H1 (cell line): ENCODE results near the gene PFDN4. TPM values are rescaled to one million over a fixed set of nuclear protein-coding genes. Genes with fewer than 3 reads are reported as not detected.

ENCODE experiments used
- ASH2L ChIP-seq: fragments of 200-600, 300-600 bp; sonication (generic); IDR thresholded peaks from one replicate; pipeline ENCODE4 v1.7.1; 2017; ENCODE audit warnings: low read length
- BRCA1 ChIP-seq: IDR thresholded peaks from 2 replicates; pipeline ENCODE4 v1.6.1; 2012; ENCODE audit warnings: low read depth, low read length, improper control_type of control experiment
- CHD2 ChIP-seq: IDR thresholded peaks from 2 replicates; pipeline ENCODE4 v1.6.1; 2012; ENCODE audit warnings: low read length, improper control_type of control experiment
- CTCF ChIP-seq, 3 experiments: IDR thresholded peaks; 1 replicate in 2 of 3; 2 replicates in 1 of 3; pipeline versions ENCODE4 v1.5.1 to v1.6.1; 2011; ENCODE audit warnings: low read length in 3 of 3, mild to moderate bottlenecking in 3 of 3, inconsistent platforms in 2 of 3, low read depth in 1 of 3, moderate library complexity in 1 of 3; ENCODE audit not compliant: insufficient read depth in 1 of 3; ENCODE audit errors: control extremely low read depth in 1 of 3
- E2F6 ChIP-seq: IDR thresholded peaks from 2 replicates; pipeline ENCODE4 v1.6.1; 2012; ENCODE audit warnings: inconsistent platforms
- EP300 ChIP-seq, 2 experiments: IDR thresholded peaks; 1 replicate in 1 of 2; 2 replicates in 1 of 2; pipeline ENCODE4 v1.6.1; 2011 to 2012; ENCODE audit warnings: low read depth in 2 of 2, low read length in 2 of 2, mild to moderate bottlenecking in 2 of 2, borderline replicate concordance in 1 of 2, inconsistent platforms in 1 of 2, moderate library complexity in 1 of 2
- EZH2 ChIP-seq: fragments of 200-600 bp; sonication (generic); IDR thresholded peaks from 2 replicates; pipeline ENCODE4 v1.7.1; 2012; ENCODE audit warnings: low read depth, mild to moderate bottlenecking, moderate library complexity, low read length, inconsistent platforms; ENCODE audit not compliant: severe bottlenecking
- GTF2F1 ChIP-seq: IDR thresholded peaks from 2 replicates; pipeline ENCODE4 v1.6.1; 2012; ENCODE audit warnings: low read depth, low read length, improper control_type of control experiment, borderline replicate concordance
- HDAC6 ChIP-seq: IDR thresholded peaks from one replicate; pipeline ENCODE4 v1.7.1; 2012; ENCODE audit warnings: low read depth, mild to moderate bottlenecking, inconsistent platforms, low read length, moderate library complexity
- JUND ChIP-seq: IDR thresholded peaks from 2 replicates; pipeline ENCODE4 v1.6.1; 2011; ENCODE audit warnings: mild to moderate bottlenecking, improper control_type of control experiment, low read length
- KDM4A ChIP-seq: IDR thresholded peaks from one replicate; pipeline ENCODE4 v1.7.1; 2012; ENCODE audit warnings: low read depth, mild to moderate bottlenecking, moderate library complexity, low read length, inconsistent platforms; ENCODE audit not compliant: severe bottlenecking
- NANOG ChIP-seq: IDR thresholded peaks from 2 replicates; pipeline ENCODE4 v1.6.1; 2011; ENCODE audit warnings: low read length, low read depth, mild to moderate bottlenecking, inconsistent platforms; ENCODE audit not compliant: insufficient read depth, poor library complexity, severe bottlenecking
- RAD21 ChIP-seq, 2 experiments: IDR thresholded peaks in 1 of 2; conservative IDR thresholded peaks in 1 of 2; 2 replicates each; pipeline ENCODE4 v1.6.1; 2011; ENCODE audit warnings: low read depth in 2 of 2, low read length in 2 of 2, improper control_type of control experiment in 1 of 2, inconsistent platforms in 1 of 2, mild to moderate bottlenecking in 1 of 2, moderate library complexity in 1 of 2
- SIN3A ChIP-seq, 2 experiments: IDR thresholded peaks in 1 of 2; conservative IDR thresholded peaks in 1 of 2; 2 replicates each; pipeline ENCODE4 v1.6.1; 2011 to 2012; ENCODE audit warnings: low read length in 2 of 2, improper control_type of control experiment in 1 of 2, low read depth in 1 of 2, mild to moderate bottlenecking in 1 of 2
- SIRT6 ChIP-seq: IDR thresholded peaks from one replicate; pipeline ENCODE4 v1.7.1; 2012; ENCODE audit warnings: low read length, inconsistent platforms
- SP1 ChIP-seq: IDR thresholded peaks from 2 replicates; pipeline ENCODE4 v1.6.1; 2011; ENCODE audit warnings: low read depth, low read length
- SRF ChIP-seq: IDR thresholded peaks from 2 replicates; pipeline ENCODE4 v1.6.1; 2011; ENCODE audit warnings: mild to moderate bottlenecking, low read depth, low read length, moderate library complexity
- polyA plus RNA-seq, 7 experiments: library from polyadenylated mRNA; depleted of rRNA in 3 of 7; stranded (reverse) in 5 of 7; unstranded in 2 of 7; fragments of >200 nt in 5 of 7; fragments of 200-250 nt in 2 of 7; gene quantifications; 1 replicate in 5 of 7; 2 replicates in 1 of 7; 4 replicates in 1 of 7; pipeline versions ENCODE4 v1.2.1 to v1.2.3, GENCODE V29; 2011 to 2013; ENCODE audit warnings: missing spikeins in 2 of 7, mixed read lengths in 2 of 7
- total RNA-seq: library from RNA; stranded (reverse); fragmentation: NEBNext Ultra II Directional; extraction: Animal tissue kit (Norgen Biotek cat#: 25700); gene quantifications from 2 replicates; pipeline ENCODE4 v1.2.1, GENCODE V29; 2021
- TF ChIP-seq, protein P1 (sequence below): IDR thresholded peaks from 2 replicates; pipeline ENCODE4 v1.6.1; 2011; ENCODE audit warnings: low read depth, mild to moderate bottlenecking, low read length; ENCODE audit not compliant: insufficient read depth
- TF ChIP-seq, protein P2 (sequence below): IDR thresholded peaks from 2 replicates; pipeline ENCODE4 v1.6.1; 2012; ENCODE audit warnings: inconsistent platforms

The PFDN4 gene
- total and polyA plus RNA-seq, 2 of the 8 experiments (the other 6 are each of a cell fraction or from before 2014, with no cell fraction given) = 41.9 to 96.8 TPM

- TF ChIP-seq CTCF (IDR thresholded peaks at IDR 0.05; ENCODE audit: control extremely low read depth in 1 of 3, insufficient read depth in 1 of 3, low read depth in 1 of 3, low read length in 3 of 3) (peak; percentile 61 to 72 (median 65)), SP1 (no peak), RAD21 (IDR thresholded peaks at IDR 0.05 in 1 of 2, conservative IDR thresholded peaks at IDR 0.05 in 1 of 2; ENCODE audit: low read depth in 2 of 2, low read length in 2 of 2) (peak; percentile 27 to 46; a peak in 3 of 4 replicates), E2F6 (no peak), SRF (no peak), EP300 (IDR thresholded peaks at IDR 0.05; ENCODE audit: borderline replicate concordance in 1 of 2, low read depth in 2 of 2, low read length in 2 of 2) (peak in 1 of 2 experiments; percentile 99; a peak in 2 of 3 replicates), HDAC6 (no peak), NANOG (no peak), EZH2 (no peak), CHD2 (no peak), KDM4A (peak; percentile 77), SIRT6 (no peak), JUND (peak; percentile 96), SIN3A (conservative IDR thresholded peaks at IDR 0.05 in 1 of 2, IDR thresholded peaks at IDR 0.05 in 1 of 2; ENCODE audit: low read depth in 1 of 2, low read length in 2 of 2) (no peak), ASH2L (peak; percentile 96), GTF2F1 (no peak), BRCA1 (no peak)
- TF ChIP-seq, protein P1, sequence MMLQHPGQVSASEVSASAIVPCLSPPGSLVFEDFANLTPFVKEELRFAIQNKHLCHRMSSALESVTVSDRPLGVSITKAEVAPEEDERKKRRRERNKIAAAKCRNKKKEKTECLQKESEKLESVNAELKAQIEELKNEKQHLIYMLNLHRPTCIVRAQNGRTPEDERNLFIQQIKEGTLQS = no peak
- TF ChIP-seq, protein P2, sequence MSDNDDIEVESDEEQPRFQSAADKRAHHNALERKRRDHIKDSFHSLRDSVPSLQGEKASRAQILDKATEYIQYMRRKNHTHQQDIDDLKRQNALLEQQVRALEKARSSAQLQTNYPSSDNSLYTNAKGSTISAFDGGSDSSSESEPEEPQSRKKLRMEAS = peak; percentile 77
Observed at GRCh38 chr20:54207743-54208547, at the start of gene PFDN4 (continued).
